Nephron progenitor cell (in vitro differentiated cells): Measurements from ENCODE around the gene OR9Q1.

ENCODE experiments used
- DNase-seq: peaks from one replicate; pipeline ENCODE4 v3.0.0; 2021
- H3K27ac Mint-ChIP-seq: 2 replicates; pipeline ENCODE4 v1.8.0; 2021; ENCODE audit warnings: mild to moderate bottlenecking, moderate library complexity, mixed read lengths
- H3K27me3 Mint-ChIP-seq: 2 replicates; pipeline ENCODE4 v1.8.0; 2021; ENCODE audit warnings: mild to moderate bottlenecking, low read depth, mixed read lengths; ENCODE audit not compliant: poor library complexity
- H3K36me3 Mint-ChIP-seq: 2 replicates; pipeline ENCODE4 v1.8.0; 2021; ENCODE audit warnings: low read depth, mixed read lengths
- H3K4me1 Mint-ChIP-seq: 2 replicates; pipeline ENCODE4 v1.8.0; 2021; ENCODE audit warnings: mixed read lengths
- H3K4me3 Mint-ChIP-seq: 2 replicates; pipeline ENCODE4 v1.8.0; 2021; ENCODE audit warnings: mild to moderate bottlenecking, moderate library complexity, mixed read lengths
- H3K9me3 Mint-ChIP-seq: 2 replicates; pipeline ENCODE4 v1.8.0; 2021; ENCODE audit warnings: mild to moderate bottlenecking, moderate library complexity, mixed read lengths
- TF ChIP-seq, protein P1 (sequence below): fragments of 200-600 bp; sonication (generic); IDR thresholded peaks from 2 replicates; pipeline ENCODE4 v1.5.0; 2021; ENCODE audit warnings: antibody characterized with exemption

Gene OR9Q1

DNA sequence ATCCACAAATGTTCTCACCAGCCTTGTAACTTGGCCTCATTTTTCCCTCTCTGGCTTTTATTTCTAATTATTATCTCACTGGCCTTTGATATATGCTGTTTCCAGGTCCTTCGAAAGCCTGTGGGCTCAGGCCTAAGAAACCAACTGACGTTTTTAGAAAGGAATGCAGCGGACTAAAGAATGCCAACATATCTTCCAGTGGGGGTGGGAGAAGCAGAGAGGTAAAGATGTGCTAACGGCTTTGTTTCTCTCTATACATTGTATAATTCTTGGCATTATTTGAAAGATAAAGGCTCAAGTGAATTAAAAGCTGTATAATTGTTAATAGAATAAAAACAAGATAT is 35.3 kb downstream of the OR9Q1 start:
- Mint-ChIP-seq H3K36me3 (no peaks in the 10 kb centered on the region), H3K4me1 (peaks cover 7% of the 10 kb centered on the region), H3K9me3 (no peaks in the 10 kb centered on the region), H3K27ac (peak overlapping the region; percentile 60), H3K27me3 (peaks cover 3% of the 10 kb centered on the region), H3K4me3 (no peak overlapping the region)
- TF ChIP-seq, protein P1, sequence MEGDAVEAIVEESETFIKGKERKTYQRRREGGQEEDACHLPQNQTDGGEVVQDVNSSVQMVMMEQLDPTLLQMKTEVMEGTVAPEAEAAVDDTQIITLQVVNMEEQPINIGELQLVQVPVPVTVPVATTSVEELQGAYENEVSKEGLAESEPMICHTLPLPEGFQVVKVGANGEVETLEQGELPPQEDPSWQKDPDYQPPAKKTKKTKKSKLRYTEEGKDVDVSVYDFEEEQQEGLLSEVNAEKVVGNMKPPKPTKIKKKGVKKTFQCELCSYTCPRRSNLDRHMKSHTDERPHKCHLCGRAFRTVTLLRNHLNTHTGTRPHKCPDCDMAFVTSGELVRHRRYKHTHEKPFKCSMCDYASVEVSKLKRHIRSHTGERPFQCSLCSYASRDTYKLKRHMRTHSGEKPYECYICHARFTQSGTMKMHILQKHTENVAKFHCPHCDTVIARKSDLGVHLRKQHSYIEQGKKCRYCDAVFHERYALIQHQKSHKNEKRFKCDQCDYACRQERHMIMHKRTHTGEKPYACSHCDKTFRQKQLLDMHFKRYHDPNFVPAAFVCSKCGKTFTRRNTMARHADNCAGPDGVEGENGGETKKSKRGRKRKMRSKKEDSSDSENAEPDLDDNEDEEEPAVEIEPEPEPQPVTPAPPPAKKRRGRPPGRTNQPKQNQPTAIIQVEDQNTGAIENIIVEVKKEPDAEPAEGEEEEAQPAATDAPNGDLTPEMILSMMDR: no peak
- no peak for DNase-seq

DNA sequence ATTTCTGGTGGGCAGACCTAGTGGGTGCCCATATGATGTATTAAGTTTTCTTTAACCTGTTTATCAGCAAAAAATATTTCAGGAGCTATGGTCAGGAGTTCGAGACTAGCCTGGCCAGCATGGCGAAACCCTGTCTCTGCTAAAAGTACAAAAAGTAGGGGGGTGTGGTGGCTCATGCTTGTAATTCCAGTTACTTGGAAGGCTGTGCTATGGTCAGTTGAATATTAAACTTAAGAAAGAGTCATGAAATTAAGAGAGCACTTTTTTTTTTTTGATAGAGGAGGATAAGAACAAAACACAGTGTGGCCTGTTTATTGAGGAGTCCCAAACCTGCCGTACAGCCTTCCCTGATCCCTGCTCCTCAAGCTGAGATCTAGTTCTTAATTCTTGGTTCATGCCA is 36.9 kb downstream of the OR9Q1 start:
- H3K36me3 Mint-ChIP-seq: no peaks in the 10 kb centered on the region
- no peak overlapping the region for H3K4me3 Mint-ChIP-seq
- TF ChIP-seq, protein P1: no peak
- DNase-seq: no peak
- no peak overlapping the region for H3K27ac Mint-ChIP-seq
- peaks cover 8% of the 10 kb centered on the region for H3K27me3 Mint-ChIP-seq
- no peaks in the 10 kb centered on the region for H3K9me3 Mint-ChIP-seq
- peaks cover 7% of the 10 kb centered on the region for H3K4me1 Mint-ChIP-seq

DNA sequence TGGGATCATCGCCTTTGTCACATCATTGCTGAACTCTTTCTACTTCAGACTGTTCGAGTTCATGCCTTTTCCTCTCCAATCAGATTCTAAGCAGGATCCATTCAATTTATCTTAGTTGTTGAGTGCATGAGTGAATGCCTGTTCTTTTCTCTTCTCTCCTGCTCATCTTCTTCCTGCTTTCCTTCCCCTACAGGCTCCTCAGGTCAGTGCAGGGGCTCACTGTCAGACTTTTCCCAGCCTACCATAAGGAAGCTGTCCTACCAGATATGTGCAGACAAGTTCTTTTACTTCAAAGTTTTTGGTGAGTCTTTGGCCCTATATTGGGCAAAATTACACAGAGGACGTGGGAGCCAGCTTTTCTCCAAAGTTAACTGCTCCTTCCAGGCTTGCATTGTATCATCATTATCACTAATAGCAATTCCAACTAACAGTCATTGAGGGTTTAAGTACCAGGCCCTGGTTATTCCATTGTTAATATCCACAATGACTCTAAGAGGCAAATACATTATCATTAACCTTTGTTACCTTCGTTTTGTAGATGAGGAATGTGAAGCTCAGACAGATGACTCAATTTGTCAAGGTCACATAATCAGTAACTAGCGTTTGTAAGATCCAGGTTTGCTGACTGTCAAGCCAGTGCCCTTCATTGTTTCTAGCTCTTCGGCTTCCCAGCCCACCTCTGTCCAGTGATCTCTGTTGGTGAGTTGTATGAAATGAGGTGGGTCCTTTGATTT is 37.4 kb downstream of the OR9Q1 start:
- no peak for DNase-seq
- H3K27ac Mint-ChIP-seq: peak overlapping the region; percentile 3
- no peak overlapping the region for H3K4me3 Mint-ChIP-seq
- no peaks in the 10 kb centered on the region for H3K36me3 Mint-ChIP-seq
- H3K27me3 Mint-ChIP-seq: peaks cover 8% of the 10 kb centered on the region
- peaks cover 7% of the 10 kb centered on the region for H3K4me1 Mint-ChIP-seq
- TF ChIP-seq, protein P1: no peak
- H3K9me3 Mint-ChIP-seq: no peaks in the 10 kb centered on the region

DNA sequence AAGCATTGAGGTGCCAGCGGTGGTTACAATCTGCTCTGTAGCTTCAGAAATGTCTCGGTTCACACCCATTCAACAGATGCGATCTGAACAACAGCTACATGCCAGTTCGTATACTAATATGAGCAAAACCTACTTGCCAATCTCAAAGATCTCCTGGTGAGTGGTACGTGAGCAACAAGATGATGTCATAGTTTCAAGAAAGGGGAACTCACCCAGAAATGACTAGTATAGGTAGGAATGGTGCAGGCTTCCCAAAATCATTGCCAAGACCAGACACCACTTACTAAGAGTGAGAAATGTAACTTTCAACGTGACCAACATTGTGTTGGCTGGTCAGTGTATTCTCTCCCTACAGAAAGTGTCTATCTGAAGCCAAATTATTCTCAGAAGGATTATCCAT is 38.1 kb downstream of the OR9Q1 start:
- no peaks in the 10 kb centered on the region for H3K9me3 Mint-ChIP-seq
- H3K27ac Mint-ChIP-seq: no peak overlapping the region
- H3K36me3 Mint-ChIP-seq: no peaks in the 10 kb centered on the region
- TF ChIP-seq, protein P1: no peak
- DNase-seq: no peak
- H3K4me3 Mint-ChIP-seq: no peak overlapping the region
- H3K27me3 Mint-ChIP-seq: peaks cover 8% of the 10 kb centered on the region
- H3K4me1 Mint-ChIP-seq: peaks cover 7% of the 10 kb centered on the region

DNA sequence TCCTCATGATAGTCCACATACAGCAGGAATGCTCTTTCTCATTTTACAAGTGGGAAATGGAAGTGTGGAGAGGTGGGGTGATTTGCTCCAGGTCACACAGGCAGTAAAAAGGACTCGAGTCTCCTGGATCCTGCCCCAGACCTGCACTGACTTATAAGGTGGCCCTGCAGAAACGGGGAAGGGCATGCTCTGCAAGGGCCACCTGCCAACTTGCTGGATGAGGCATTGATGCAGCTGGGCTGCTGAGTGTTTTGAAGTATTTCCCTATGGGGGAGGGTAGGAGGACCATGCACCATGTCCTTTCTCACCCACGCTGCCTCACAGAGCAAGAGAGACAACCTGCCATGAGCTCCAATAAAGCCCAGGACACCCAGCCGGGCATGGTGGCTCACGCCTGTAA is 44.0 kb downstream of the OR9Q1 start:
- TF ChIP-seq, protein P1: no peak

DNA sequence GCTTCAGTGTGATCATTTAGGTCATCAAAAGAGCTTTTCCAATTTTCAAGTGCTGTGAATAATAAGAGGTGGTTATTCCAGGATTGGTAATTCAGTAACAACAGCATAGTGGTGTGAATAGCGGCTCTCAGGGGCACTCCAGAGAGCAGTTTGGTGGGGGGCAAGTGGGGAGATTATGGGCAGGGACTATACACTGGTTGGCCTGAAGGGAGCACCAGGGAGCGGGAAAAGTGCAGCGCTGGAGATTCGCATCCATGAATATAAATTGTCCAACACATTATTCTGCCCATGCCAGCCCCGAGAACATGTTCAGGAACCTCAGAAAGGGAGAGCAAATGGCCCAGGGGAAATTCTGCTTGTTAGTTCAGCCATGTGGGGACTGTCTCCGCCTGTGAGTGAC is 45.0 kb downstream of the OR9Q1 start:
- H3K9me3 Mint-ChIP-seq: no peaks in the 10 kb centered on the region
- DNase-seq: no peak
- no peak overlapping the region for H3K27ac Mint-ChIP-seq
- H3K27me3 Mint-ChIP-seq: peaks cover 6% of the 10 kb centered on the region
- no peaks in the 10 kb centered on the region for H3K4me1 Mint-ChIP-seq
- TF ChIP-seq, protein P1: no peak
- no peak overlapping the region for H3K4me3 Mint-ChIP-seq
- no peaks in the 10 kb centered on the region for H3K36me3 Mint-ChIP-seq

More for the DNA sequence above, 44.0 kb downstream of the OR9Q1 start:
- Mint-ChIP-seq H3K36me3 (no peaks in the 10 kb centered on the region), H3K27ac (no peak overlapping the region), H3K4me3 (no peak overlapping the region), H3K9me3 (no peaks in the 10 kb centered on the region), H3K27me3 (peaks cover 5% of the 10 kb centered on the region), H3K4me1 (no peaks in the 10 kb centered on the region)
- DNase-seq: no peak
